HG03045 (cell line): ENCODE measurements around the gene TLR9.
A peak's percentile ranks its signal among the peaks of the same experiment; 100 is the strongest.

ENCODE experiments used
- ATAC-seq: cut with Tn5 transposase; IDR thresholded peaks from one replicate; pipeline ENCODE4 v1.9.1; 2021; ENCODE audit warnings: mild to moderate bottlenecking, moderate library complexity; ENCODE audit not compliant: unreplicated experiment

TLR9 gene

GRCh38 chr3:52218454-52218853 lies 7.0 kb downstream of the TLR9 start:
- no peak for ATAC-seq

- no peak for ATAC-seq
Measured at GRCh38 chr3:52218026-52218425, 7.4 kb downstream of the TLR9 start.

- no peak for ATAC-seq
Measured at GRCh38 chr3:52217409-52217805, 8.0 kb downstream of the TLR9 start.

GRCh38 chr3:52216585-52217408 lies 8.6 kb downstream of the TLR9 start:
- ATAC-seq, result no peak

GRCh38 chr3:52215351-52215750 lies 10.1 kb downstream of the TLR9 start:
- no peak for ATAC-seq

GRCh38 chr3:52213901-52214300 lies 11.5 kb downstream of the TLR9 start:
- no peak for ATAC-seq

- ATAC-seq, result no peak
Measured at GRCh38 chr3:52213005-52213404, 12.4 kb downstream of the TLR9 start.

GRCh38 chr3:52211268-52211891 lies 14.1 kb downstream of the TLR9 start:
- ATAC-seq, result no peak

- ATAC-seq, result no peak
Measured at GRCh38 chr3:52210550-52211046, 14.8 kb downstream of the TLR9 start.

GRCh38 chr3:52210037-52210436 lies 15.4 kb downstream of the TLR9 start:
- ATAC-seq, result no peak

GRCh38 chr3:52208556-52208955 lies 16.9 kb downstream of the TLR9 start:
- no peak for ATAC-seq

- ATAC-seq, result no peak
Measured at GRCh38 chr3:52205727-52206372, 19.6 kb downstream of the TLR9 start.

- ATAC-seq, result no peak
Measured at GRCh38 chr3:52204337-52205073, 20.9 kb downstream of the TLR9 start.

- ATAC-seq, result no peak
Measured at GRCh38 chr3:52203701-52204100, 21.7 kb downstream of the TLR9 start.

GRCh38 chr3:52202384-52203077 lies 22.9 kb downstream of the TLR9 start:
- ATAC-seq, result no peak

- no peak for ATAC-seq
Measured at GRCh38 chr3:52200981-52201679, 24.3 kb downstream of the TLR9 start.

GRCh38 chr3:52198643-52199608 lies 26.5 kb downstream of the TLR9 start:
- ATAC-seq, result no peak

- peak; percentile 79 for ATAC-seq
Measured at GRCh38 chr3:52197842-52198625, 27.4 kb downstream of the TLR9 start, which contains the start of gene ALAS1. ALAS1 (plus strand) TSS chr3:52198160; CDS start chr3:52199242, 1,082 bp downstream.
